Measurements from ENCODE around the gene BACE2.

DNA sequence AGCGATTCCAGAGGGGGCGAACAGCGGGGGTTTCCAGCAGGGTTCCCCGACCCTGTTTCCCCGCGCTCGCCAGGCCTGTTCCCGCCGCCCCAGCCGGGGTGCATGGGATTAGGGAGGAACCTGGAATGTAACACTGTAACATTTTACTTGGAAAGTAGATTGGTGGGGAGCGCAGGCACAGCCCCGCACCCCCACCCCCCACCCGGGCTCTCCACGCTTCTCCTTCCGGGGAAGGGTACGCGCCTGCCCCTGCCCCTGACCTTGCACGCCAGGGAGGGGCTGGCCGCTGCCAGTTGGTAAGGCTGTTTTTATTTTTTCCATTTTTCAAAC is 149.1 kb downstream of the BACE2 start:
- TF ChIP-seq, protein P1, sequence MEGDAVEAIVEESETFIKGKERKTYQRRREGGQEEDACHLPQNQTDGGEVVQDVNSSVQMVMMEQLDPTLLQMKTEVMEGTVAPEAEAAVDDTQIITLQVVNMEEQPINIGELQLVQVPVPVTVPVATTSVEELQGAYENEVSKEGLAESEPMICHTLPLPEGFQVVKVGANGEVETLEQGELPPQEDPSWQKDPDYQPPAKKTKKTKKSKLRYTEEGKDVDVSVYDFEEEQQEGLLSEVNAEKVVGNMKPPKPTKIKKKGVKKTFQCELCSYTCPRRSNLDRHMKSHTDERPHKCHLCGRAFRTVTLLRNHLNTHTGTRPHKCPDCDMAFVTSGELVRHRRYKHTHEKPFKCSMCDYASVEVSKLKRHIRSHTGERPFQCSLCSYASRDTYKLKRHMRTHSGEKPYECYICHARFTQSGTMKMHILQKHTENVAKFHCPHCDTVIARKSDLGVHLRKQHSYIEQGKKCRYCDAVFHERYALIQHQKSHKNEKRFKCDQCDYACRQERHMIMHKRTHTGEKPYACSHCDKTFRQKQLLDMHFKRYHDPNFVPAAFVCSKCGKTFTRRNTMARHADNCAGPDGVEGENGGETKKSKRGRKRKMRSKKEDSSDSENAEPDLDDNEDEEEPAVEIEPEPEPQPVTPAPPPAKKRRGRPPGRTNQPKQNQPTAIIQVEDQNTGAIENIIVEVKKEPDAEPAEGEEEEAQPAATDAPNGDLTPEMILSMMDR (conservative IDR thresholded peaks at IDR 0.05), result no peak
- TF ChIP-seq EZH2 (IDR thresholded peaks at IDR 0.05; ENCODE audit: low read depth), result no peak
